Dermis blood vessel endothelial cell (primary cell): Measurements from ENCODE around the gene RAB17. TPM values are rescaled to one million over a fixed set of nuclear protein-coding genes. Genes with fewer than 3 reads are reported as not detected.

Source experiments
- DNase-seq: peaks from one replicate; pipeline ENCODE4 v3.0.0; 2010
- total RNA-seq: library from RNA; depleted of rRNA; stranded (reverse); fragments of >200 nt; gene quantifications from 2 replicates; pipeline ENCODE4 v1.2.3, GENCODE V29; 2014

Gene RAB17
- total RNA-seq, 1 donor from 2014 or later = 4.9 TPM

GRCh38 chr2:237557633-237558015 lies 32.9 kb downstream of the RAB17 start:
- DNase-seq = no peak

- DNase-seq = no peak
Observed at GRCh38 chr2:237556773-237557632, 33.5 kb downstream of the RAB17 start.

DNA sequence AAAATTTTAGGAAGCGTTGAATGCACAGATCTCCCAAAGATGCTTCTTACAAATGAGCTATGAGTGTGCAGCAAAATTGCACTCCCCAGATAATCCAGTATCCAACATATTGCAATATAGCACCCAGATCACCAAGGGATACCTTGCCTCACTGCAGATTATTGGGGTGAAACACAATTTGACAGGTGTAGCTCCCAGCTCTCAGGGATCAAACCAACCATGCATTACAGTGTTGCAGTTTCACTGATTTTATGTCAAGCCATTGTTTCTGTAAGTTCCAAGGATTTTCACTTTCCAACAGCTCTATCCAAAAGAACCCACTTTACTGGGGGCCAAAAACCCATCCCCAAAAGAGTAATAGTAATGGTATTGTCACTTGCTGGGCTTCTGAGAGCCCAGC lies 35.0 kb downstream of the RAB17 start:
- no peak for DNase-seq

DNA sequence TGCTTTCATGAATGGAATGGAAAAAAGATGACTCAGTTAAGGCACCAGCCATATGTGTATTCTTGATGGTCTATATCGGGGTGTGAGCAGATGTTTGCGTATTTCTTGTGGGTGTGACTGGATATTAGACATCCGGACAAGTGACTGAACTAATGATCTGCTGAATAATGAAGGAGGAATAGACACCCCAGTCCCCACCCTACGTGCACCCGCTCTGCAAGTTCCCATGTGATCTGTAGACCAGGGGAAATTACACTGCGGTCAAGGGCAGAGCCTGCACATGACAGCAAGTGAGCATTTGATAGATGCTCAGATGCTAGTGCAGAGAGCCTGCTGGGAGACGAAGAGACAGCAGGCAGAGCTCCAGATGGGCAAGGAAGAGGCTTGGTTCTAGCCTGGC lies 36.6 kb downstream of the RAB17 start:
- no peak for DNase-seq

DNA sequence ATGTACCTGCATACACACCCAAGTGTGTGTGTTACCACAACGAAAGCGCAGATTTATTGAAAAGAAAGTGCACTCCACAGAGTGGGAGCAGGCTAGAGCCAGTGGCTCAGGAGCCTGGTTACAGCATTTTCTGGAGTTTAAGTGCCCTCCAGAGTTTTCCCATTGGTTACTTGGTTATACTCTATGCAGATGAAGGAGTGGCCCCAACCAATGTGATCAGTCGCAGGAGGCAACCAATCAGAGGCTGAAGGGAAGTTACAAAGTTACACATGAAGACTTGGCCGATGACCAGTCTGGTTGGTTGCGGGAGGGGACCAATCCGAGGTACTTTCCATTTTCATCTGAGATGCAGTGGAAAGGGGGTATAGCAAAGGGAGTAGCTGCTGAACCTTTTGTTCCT lies 37.6 kb downstream of the RAB17 start:
- no peak for DNase-seq

DNA sequence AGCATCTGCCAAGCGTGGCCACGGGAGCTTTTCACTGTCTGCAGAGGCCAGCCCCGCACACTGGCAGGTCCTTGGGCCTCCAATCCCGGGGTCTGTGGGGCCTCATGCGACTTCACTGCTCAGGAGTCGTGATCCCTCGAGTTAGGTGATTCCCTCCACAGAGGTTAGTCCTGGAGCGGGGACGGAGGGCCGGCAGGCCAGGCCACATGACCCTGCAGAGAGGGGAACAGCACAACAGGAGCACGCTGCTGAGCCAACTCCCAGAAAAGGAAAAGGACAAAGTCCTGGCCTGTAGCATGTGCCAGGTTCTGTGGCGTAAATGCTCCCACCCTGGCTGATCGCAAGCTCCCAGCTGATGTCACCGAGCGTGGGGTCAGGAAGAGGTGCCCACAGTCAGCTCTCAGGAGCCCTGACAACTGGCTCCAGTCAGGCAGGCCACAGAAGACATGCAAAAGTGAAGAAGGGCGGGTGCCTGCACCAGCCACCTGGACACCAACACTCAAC lies 39.4 kb downstream of the RAB17 start:
- DNase-seq = no peak

DNA sequence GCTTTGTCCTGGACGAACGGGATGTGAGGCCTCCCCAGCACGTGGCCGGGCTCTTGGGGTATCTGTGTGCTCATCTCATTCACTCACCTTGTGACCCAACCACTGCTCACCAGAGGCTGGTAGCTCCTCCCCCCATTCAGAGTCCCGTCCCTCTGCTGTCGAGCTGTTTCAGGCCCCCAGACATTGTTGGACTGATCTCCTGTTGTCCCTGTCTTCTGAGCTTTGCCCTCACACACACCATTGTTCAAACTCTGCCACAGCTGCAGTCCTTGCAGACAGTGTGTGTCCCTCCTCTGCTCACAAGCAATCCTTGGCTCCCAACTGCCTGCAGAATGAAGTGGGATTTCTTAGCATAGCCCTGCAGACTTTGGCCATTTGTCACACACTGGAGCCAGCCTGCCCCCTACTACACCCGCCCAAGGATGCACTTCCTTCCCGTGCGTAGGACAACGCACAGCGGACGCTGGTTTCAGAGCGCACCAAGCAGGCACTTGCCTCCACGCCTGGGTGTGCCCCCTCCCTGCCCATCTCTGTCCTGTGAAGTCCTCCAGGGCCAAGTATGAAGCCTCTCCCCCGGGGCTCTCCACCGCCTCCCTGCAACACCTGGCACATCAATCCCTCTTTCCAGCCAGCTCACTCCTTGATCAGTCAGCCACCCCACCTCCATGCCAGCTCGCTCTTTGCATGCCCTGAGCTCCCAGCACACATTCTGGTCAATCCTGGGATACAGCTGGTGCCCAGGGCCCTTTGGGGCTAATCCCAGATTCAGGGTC lies 40.7 kb downstream of the RAB17 start:
- no peak for DNase-seq

- no peak for DNase-seq
Observed at GRCh38 chr2:237549216-237549615, 41.3 kb downstream of the RAB17 start.

DNA sequence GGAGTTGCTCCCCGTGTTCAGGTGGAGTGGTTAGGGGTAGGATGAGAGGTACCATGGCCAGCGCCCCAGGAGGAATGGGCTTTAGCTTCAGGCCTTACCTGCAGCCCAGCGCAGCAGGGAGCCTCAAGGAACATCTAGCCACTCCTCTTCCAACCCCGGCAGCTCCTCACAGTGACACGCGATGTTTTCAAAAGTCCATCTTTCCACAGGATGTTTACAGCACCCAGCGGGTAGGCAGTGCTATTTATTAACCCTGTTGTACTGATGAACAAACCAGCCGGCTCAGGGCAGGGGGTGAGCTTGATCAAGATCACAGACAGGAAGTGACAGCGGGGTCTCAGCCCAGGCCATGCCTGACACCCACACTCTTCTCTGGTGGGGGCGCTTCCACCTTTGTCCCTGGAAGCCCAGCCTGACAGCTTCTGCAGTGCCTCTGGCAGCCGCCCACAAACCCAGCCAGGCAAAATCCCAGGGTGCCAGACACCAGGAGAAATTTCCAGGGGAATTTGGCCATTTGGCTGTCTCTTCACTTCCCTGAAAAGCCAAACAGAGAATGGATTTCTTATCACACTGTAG lies 42.6 kb downstream of the RAB17 start:
- no peak for DNase-seq

- DNase-seq = no peak
Observed at GRCh38 chr2:237546876-237547395, 43.6 kb downstream of the RAB17 start.

DNA sequence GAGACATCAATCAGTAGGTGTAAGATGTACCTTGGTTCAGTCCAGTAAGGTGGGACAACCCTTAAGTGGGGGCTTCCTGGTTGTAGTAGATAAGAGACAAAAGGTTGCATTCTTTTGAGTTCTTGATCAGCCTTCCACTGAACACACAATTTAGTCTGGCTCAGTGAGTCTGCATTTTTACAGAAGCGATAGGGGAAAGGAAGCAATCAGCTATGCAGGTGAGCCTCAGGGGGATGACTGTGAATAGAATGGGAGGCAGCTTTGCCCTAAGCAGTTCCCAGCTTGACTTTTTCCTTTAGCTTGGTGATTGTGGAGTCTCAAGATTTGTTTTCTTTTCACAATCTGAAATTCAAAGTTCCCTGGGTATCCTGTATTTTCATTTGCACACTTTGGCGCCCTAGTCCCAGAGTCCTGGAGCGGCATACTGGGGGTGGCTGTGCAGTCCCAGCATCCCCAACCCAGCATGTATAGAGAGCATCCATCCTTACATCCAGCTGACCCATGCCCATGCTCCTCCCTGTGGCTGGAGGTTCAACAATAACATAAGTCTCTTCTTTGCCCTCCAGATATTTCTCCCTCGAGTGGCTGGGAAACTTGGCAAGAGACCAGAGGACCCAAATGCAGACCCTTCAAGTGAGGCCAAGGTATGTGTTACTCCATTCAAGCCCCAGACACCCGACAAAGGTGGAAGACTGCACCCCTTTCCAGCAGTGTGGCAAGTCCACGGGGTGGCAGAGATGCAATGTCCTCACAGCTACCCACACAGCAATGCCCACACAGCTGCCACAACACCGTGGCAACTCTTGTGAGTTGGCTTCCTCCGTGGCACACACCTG lies 44.3 kb downstream of the RAB17 start:
- DNase-seq = no peak

GRCh38 chr2:237542001-237542704 lies 48.4 kb downstream of the RAB17 start:
- no peak for DNase-seq

- no peak for DNase-seq
Observed at GRCh38 chr2:237541243-237541642, 49.3 kb downstream of the RAB17 start.

DNA sequence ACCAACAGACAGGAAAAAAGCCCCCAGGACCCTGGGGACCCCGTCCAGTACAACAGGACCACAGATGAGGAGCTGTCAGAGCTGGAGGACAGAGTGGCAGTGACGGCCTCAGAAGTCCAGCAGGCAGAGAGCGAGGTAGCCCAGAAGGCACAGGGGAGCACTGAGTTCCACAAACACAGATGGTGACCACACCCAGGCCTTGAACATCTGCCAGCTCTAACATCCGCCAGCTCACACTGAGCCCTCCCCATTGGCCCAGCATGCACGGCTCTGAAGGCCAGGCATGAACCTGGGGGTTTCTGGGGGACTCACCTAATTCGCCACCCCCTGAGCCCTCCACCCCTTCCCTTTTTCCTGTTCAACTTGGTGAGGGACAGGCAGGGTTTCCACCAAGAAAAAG lies 49.7 kb downstream of the RAB17 start:
- DNase-seq = no peak

GRCh38 chr2:237540223-237540775 lies 50.2 kb downstream of the RAB17 start:
- DNase-seq = no peak

DNA sequence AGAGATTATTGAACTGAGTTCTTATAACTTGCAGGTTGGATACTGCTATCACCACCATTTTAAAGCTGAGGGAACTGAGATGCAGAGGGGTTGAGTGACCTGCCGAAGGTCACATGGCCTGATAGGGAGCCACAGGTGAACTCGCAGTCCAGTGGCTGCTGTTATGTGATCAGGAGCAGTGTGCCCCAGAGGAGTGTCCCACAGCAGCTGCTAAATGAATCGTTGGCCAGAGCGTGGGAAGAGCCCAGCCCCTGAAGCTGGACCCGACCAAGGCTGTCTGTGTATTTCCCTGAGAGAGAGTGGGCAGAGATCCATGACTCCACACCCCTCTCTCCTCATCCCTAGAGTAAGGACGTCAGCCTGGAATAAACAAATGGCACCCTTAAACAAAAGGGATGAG lies 50.9 kb downstream of the RAB17 start:
- DNase-seq = no peak

DNA sequence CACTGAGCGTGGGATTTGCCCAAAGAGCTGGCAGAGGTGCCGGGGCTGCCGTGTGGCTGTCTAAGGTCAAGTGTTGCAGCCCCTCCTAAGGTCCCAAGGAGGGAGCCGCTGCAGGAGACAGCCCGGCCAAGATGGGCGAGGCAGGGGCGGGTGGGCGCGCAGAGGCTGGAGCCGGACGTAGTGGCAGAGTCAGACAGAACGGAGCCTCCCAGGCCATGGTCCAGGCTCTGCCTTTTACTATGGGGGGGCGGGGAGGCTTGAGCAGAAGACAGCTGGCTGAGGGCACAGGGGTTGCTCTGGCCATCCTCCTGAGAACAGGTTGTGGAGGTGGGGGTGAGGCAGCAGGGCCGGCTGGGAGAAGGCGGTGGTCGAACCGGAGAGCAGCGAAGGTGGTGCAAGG lies 51.6 kb downstream of the RAB17 start:
- no peak for DNase-seq

DNA sequence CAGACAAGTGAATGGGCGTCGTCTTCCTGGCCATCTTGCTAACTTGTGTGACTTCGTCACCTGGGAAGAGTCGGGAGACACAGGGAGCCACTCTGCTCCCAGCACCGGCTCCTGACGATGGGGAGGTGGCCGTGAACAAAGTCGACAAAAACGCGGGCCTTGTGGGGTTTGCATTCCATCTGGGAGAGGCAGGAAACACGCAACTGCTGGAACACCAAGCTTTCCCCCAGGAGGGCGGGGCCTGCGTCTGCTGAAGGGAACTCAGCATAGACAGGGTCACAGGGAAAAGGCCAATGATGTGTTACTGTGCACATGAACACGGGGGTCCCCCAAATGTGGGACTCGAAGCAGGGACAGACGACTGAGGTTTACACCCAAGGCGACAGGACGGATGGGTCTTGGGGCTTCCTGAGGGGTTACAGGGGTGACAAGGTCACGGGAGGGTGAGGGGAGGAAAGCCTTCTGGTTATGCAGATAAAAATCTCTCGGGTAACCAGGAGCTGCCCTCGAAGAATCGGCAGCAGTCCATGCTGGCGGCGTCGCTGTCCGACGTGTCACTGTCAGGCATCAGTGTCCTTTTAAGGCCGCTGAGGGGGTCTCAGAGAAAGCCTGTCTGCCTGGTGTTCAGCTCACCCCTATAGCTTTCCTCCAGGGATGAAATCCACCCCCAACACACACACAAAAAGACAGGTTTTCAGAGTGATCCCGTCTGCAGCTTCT lies 52.4 kb downstream of the RAB17 start:
- DNase-seq = no peak

DNA sequence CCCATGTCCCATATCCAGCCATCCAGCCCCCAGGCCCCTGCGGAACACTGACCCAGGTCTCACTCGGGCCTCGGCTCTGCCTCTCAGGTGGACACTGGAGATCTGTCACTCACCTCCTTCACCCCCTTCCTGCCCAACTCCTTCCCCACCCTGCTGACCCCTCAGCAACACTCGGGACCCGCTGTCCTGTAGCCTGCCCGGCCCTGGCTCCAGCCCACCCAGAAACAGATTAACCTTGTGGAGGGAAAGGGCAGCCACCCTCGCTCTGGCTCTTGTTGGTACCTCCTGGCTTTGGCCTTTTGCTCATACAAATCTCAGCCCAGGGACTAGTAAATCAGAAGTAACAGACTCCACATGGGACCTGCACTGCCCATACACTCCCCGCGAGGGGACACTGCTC lies 53.9 kb downstream of the RAB17 start:
- DNase-seq = no peak

GRCh38 chr2:237536083-237536415 lies 54.5 kb downstream of the RAB17 start:
- DNase-seq = no peak
